Keratinocyte (primary cell): Measurements from ENCODE around the gene RASAL2.

ENCODE experiments used
- EZH2 ChIP-seq: IDR thresholded peaks from one replicate; pipeline ENCODE4 v1.6.1; 2012; ENCODE audit warnings: inconsistent platforms, mild to moderate bottlenecking, low read length, moderate library complexity
- TF ChIP-seq, protein P1 (sequence below), 3 experiments: IDR thresholded peaks in 1 of 3; conservative IDR thresholded peaks in 1 of 3; optimal IDR thresholded peaks in 1 of 3; 2 replicates in 2 of 3; 3 replicates in 1 of 3; pipeline versions ENCODE3 to v1.5.1; 2011; ENCODE audit warnings: low read length in 3 of 3, mild to moderate bottlenecking in 3 of 3, moderate library complexity in 2 of 3, control low read depth in 1 of 3, inconsistent platforms in 1 of 3; ENCODE audit not compliant: insufficient read depth in 2 of 3; ENCODE audit errors: extremely low read depth in 1 of 3

DNA sequence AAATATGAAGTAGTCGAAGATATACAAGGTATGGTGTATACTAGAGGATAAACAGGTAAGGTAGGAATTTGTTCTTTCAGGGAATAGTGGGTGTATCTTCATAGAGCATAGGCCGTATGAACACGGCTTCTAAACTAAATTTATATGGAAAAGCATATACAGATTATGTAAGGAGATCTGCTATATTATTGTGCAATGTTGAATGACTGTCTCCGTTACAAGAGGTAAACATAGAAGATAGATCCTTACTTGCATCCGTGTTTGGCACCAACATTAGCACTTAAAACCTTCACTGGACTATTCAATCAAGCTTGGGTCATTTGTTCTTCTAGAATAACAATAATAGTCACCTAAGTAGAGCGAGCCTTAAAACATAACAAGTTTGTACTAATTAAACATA, 357.0 kb downstream of the RASAL2 start:
- TF ChIP-seq, protein P1, sequence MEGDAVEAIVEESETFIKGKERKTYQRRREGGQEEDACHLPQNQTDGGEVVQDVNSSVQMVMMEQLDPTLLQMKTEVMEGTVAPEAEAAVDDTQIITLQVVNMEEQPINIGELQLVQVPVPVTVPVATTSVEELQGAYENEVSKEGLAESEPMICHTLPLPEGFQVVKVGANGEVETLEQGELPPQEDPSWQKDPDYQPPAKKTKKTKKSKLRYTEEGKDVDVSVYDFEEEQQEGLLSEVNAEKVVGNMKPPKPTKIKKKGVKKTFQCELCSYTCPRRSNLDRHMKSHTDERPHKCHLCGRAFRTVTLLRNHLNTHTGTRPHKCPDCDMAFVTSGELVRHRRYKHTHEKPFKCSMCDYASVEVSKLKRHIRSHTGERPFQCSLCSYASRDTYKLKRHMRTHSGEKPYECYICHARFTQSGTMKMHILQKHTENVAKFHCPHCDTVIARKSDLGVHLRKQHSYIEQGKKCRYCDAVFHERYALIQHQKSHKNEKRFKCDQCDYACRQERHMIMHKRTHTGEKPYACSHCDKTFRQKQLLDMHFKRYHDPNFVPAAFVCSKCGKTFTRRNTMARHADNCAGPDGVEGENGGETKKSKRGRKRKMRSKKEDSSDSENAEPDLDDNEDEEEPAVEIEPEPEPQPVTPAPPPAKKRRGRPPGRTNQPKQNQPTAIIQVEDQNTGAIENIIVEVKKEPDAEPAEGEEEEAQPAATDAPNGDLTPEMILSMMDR (optimal IDR thresholded peaks at IDR 0.05 in 1 of 3, IDR thresholded peaks at IDR 0.05 in 1 of 3, conservative IDR thresholded peaks at IDR 0.05 in 1 of 3; ENCODE audit: extremely low read depth in 1 of 3, insufficient read depth in 2 of 3, low read length in 3 of 3): no peak
- no peak for TF ChIP-seq EZH2
